GM12878 (cell line): ENCODE measurements around the gene GIMAP2. TPM values are rescaled to one million over a fixed set of nuclear protein-coding genes. Genes with fewer than 3 reads are reported as not detected.
"Not testable (repeated sequence)": the region's sequence is repeated elsewhere in the genome, so short reads cannot be mapped to it uniquely, and the experiment has no call there.

Experiments used
- ATAC-seq: fragments of 200-7000 bp; cut with Tn5 transposase; 3 replicates; pipeline ENCODE4 v1.9.1; 2020; ENCODE audit warnings: mild to moderate bottlenecking, moderate library complexity
- BruUV-seq: library from RNA; stranded (reverse); fragments of 400-500 nt; replicated peaks from 2 replicates; lab custom pipeline; 2021; lab: Mats Ljungman, UMichigan
- CTCF ChIA-PET: fragments of 300-600 bp; sonication (Branson Sonifier 250); formaldehyde crosslinking; extraction: SDS; loops from one replicate; lab custom pipeline; 2021; ENCODE audit warnings: inconsistent platforms; lab: Yijun Ruan, JAX
- POLR2A ChIA-PET: fragments of 350-600 bp; formaldehyde crosslinking; extraction: SDS; loops from one replicate; lab custom pipeline; 2021; ENCODE audit warnings: inconsistent platforms; lab: Charles Lee
- RAD21 ChIA-PET: fragments of 300-600 bp; sonication (Branson Sonifier 250); formaldehyde crosslinking; loops from one replicate; lab custom pipeline; 2023; ENCODE audit warnings: antibody characterized with exemption; ENCODE audit not compliant: unreplicated experiment; lab: Charles Lee
- SMC1A ChIA-PET: fragments of 300-600 bp; sonication (Branson Sonifier 250); formaldehyde crosslinking; loops from one replicate; lab custom pipeline; 2023; ENCODE audit not compliant: unreplicated experiment, uncharacterized antibody; lab: Charles Lee
- DNase-seq: peaks from one replicate; pipeline ENCODE4 v3.0.0-alpha.2; 2011; ENCODE audit warnings: low read depth, low spot score
- FAIRE-seq: peaks from 3 replicates; lab custom pipeline; 2011; peaks lifted over from hg19 to GRCh38; lab: Jason Lieb, UNC
- H2AFZ ChIP-seq: 2 replicates; pipeline ENCODE4 v1.6.0; 2011; ENCODE audit warnings: low read depth, low read length, control low read depth; ENCODE audit not compliant: control insufficient read depth
- H3K27ac ChIP-seq: 2 replicates; pipeline ENCODE4 v1.5.1; 2011; ENCODE audit warnings: control low read depth; ENCODE audit not compliant: control insufficient read depth, insufficient read depth
- H3K27me3 ChIP-seq, 2 experiments: replicated peaks in 1 of 2; 2 replicates each; pipeline versions ENCODE4 v1.6.0 to v1.6.1; 2011; ENCODE audit warnings: low read length in 1 of 2; ENCODE audit not compliant: control insufficient read depth in 2 of 2, insufficient read depth in 2 of 2
- H3K36me3 ChIP-seq, 2 experiments: 2 replicates each; pipeline ENCODE4 v1.5.1; 2011; ENCODE audit warnings: low read length in 1 of 2; ENCODE audit not compliant: control insufficient read depth in 2 of 2, insufficient read depth in 2 of 2
- H3K4me1 ChIP-seq: 2 replicates; pipeline ENCODE4 v1.6.1; 2011; ENCODE audit warnings: mild to moderate bottlenecking, low read length, moderate library complexity, mixed read lengths; ENCODE audit not compliant: control insufficient read depth, insufficient read depth
- H3K4me2 ChIP-seq: 2 replicates; pipeline ENCODE4 v1.6.0; 2011; ENCODE audit warnings: control low read depth; ENCODE audit not compliant: control insufficient read depth, insufficient read depth
- H3K4me3 ChIP-seq: fragments of 200-600 bp; sonication (generic); 2 replicates; pipeline ENCODE4 v1.5.1; 2016
- H3K79me2 ChIP-seq: 2 replicates; pipeline ENCODE4 v1.6.0; 2011; ENCODE audit warnings: low read length; ENCODE audit not compliant: control insufficient read depth, insufficient read depth
- H3K9ac ChIP-seq: 2 replicates; pipeline ENCODE4 v1.8.0; 2011; ENCODE audit warnings: low read length, control low read depth, mixed read lengths; ENCODE audit not compliant: control insufficient read depth, insufficient read depth
- H3K9me3 ChIP-seq: replicated peaks from 3 replicates; pipeline ENCODE4 v1.5.1; 2011; ENCODE audit warnings: mild to moderate bottlenecking, low read length; ENCODE audit not compliant: control insufficient read depth, insufficient read depth
- H4K20me1 ChIP-seq: 2 replicates; pipeline ENCODE4 v1.6.0; 2011; ENCODE audit not compliant: control insufficient read depth, insufficient read depth
- CHD4 ChIP-seq: fragments of 200-600 bp; sonication (generic); IDR thresholded peaks from 2 replicates; pipeline ENCODE4 v1.6.1; 2016; ENCODE audit warnings: mild to moderate bottlenecking
- ZNF207 ChIP-seq: fragments of 450-650 bp; IDR thresholded peaks from 2 replicates; pipeline ENCODE4 v1.6.1; 2014; ENCODE audit warnings: antibody characterized with exemption, mild to moderate bottlenecking, borderline replicate concordance
- whole genome bisulfite sequencing: methylation state at CpG from one replicate; pipeline ENCODE4 v1.1.6; 2016; ENCODE audit warnings: low lambda C conversion rate; ENCODE audit not compliant: insufficient replicate concordance, insufficient coverage; ENCODE audit errors: missing lambda C conversion rate; 5-methylcytosine and 5-hydroxymethylcytosine counted together
- in situ Hi-C: fragments of 300-500 bp; cut with MboI; formaldehyde crosslinking; loops from 9 replicates; pipeline ENCODE4 v1.14.3; 2018; ENCODE audit warnings: mixed read lengths
- intact Hi-C: fragments of 100-400 bp; cut with micrococcal nuclease; formaldehyde crosslinking; loops from one replicate; pipeline ENCODE4 v1.14.2; 2022; ENCODE audit not compliant: unreplicated experiment
- polyA plus RNA-seq, 11 experiments: library from polyadenylated mRNA; depleted of rRNA in 4 of 11; unstranded in 6 of 11; stranded (reverse) in 5 of 11; fragments of >200 nt; fragmentation: Nextera tagmentation in 4 of 11; fragmentation: Illumina TruSeq in 1 of 11; extraction: Ambion mirVana in 4 of 11; extraction: Trizol in 1 of 11; gene quantifications; 1 replicate in 1 of 11; 2 replicates in 10 of 11; pipeline versions ENCODE4 v1.2.1 to v1.2.3, GENCODE V29; 2011 to 2016; ENCODE audit warnings: inconsistent platforms in 2 of 11, missing spikeins in 2 of 11, low read depth in 1 of 11
- total RNA-seq, 4 experiments: library from RNA; depleted of rRNA in 3 of 4; stranded (reverse); fragments of >200 nt in 3 of 4; fragmentation: Illumina TruSeq in 1 of 4; extraction: Trizol in 1 of 4; gene quantifications; 2 replicates each; pipeline versions ENCODE4 v1.2.1 to v1.2.3, GENCODE V29; 2013 to 2021

Gene GIMAP2
- total and polyA plus RNA-seq, 10 of the 15 experiments (the other 5 are each of a cell fraction or from before 2014, with no cell fraction given): 21.3 to 102 (median 31.8) TPM

- SMC1A ChIA-PET: interaction anchor here (0.9 to 5.2 kb wide), 18 partner anchors 8 to 220 kb away, joined by 3 to 57 read pairs (median 6); partner anchors contain the start of genes GIMAP1, GIMAP2, GIMAP6 and GIMAP8
These were observed 16.5 kb upstream of the GIMAP2 start for GRCh38 chr7:150668977-150669376.

GRCh38 chr7:150671798-150672585 is 13.5 kb upstream of the GIMAP2 start:
- intact Hi-C loops, FAIRE-seq, in situ Hi-C loops, H3K4me2 ChIP-seq, BruUV-seq, H3K9ac ChIP-seq, H3K36me3 ChIP-seq, H3K9me3 ChIP-seq, H4K20me1 ChIP-seq, ATAC-seq, H3K27me3 ChIP-seq, POLR2A ChIA-PET, H3K79me2 ChIP-seq, H3K4me3 ChIP-seq, DNase-seq, H2AFZ ChIP-seq: not testable (repeated sequence)
- ChIA-PET RAD21 (interaction anchor here (1.2 kb wide), 1 partner anchor 82 kb away, joined by 3 read pairs; no protein-coding TSS in a partner anchor), SMC1A (interaction anchor here (1.4 to 2.7 kb wide), 2 partner anchors 14 to 40 kb away, joined by 5 to 9 read pairs; partner anchors contain the start of genes GIMAP2 and GIMAP6), CTCF (interaction anchor here (1.1 to 1.4 kb wide), 2 partner anchors 11 to 223 kb away, joined by 3 read pairs; no protein-coding TSS in a partner anchor)
- 91% methylated on average over 6 of the region's 7 CpGs for WGBS
- peaks cover 36% of the 10 kb centered on the region for H3K4me1 ChIP-seq
- peak overlapping the region; percentile 71 for H3K27ac ChIP-seq

More at GRCh38 chr7:150668977-150669376, 16.5 kb upstream of the GIMAP2 start:
- ChIA-PET RAD21 (interaction anchor here (0.8 to 3.9 kb wide), 10 partner anchors 17 to 236 kb away, joined by 3 to 31 read pairs (median 10); partner anchors contain the start of genes GIMAP2, GIMAP6 and GIMAP8), POLR2A (interaction anchor here (1.0 to 2.7 kb wide), 3 partner anchors 17 to 116 kb away, joined by 3 to 27 read pairs (median 4); partner anchors contain the start of gene GIMAP2), CTCF (interaction anchor here (1.0 to 2.9 kb wide), 6 partner anchors 8 to 220 kb away, joined by 3 to 16 read pairs (median 6); partner anchors contain the start of gene GIMAP2)
- Histone ChIP-seq H3K9ac (peak overlapping the region; percentile 11), H3K9me3 (peaks cover 12% of the 10 kb centered on the region), H3K4me3 (no peak overlapping the region), H3K4me2 (peak overlapping the region; percentile 39), H2AFZ (no peak overlapping the region; the same call in 1 of the 2 replicates), H3K27ac (peak overlapping the region; percentile 76), H3K36me3 (no peaks in the 10 kb centered on the region), H3K79me2 (no peaks in the 10 kb centered on the region), H4K20me1 (no peaks in the 10 kb centered on the region), H3K4me1 (peaks cover 60% of the 10 kb centered on the region), H3K27me3 (no peaks in the 10 kb centered on the region)
- no peak for FAIRE-seq
- TSS peak; percentile 64 for BruUV-seq
- intact Hi-C loops (loop anchor here (1.0 to 5.0 kb wide), 5 partner anchors 16 to 292 kb away; partner anchors contain the start of genes GIMAP2, GIMAP6 and ZNF775), in situ Hi-C loops (no loop called here)
- ATAC-seq: no peak
- TF ChIP-seq ZNF207 (0 out of 2 replicates have a peak, but pooled peaks have one; percentile 13), CHD4 (no peak)
- DNase-seq: no peak
